WI38 (cell line): ENCODE data around the gene CAPN13.

Experiments used
- H3K4me3 ChIP-seq: 2 replicates; pipeline ENCODE4 v1.5.1; 2011; ENCODE audit warnings: low read depth, mild to moderate bottlenecking, control low read depth, low read length
- TF ChIP-seq, protein P1 (sequence below): IDR thresholded peaks from 2 replicates; pipeline ENCODE4 v1.5.1; 2012; ENCODE audit warnings: low read depth, mild to moderate bottlenecking, control low read depth, low read length

CAPN13 gene

GRCh38 chr2:30730736-30731647, 76.3 kb downstream of the CAPN13 start:
- TF ChIP-seq, protein P1, sequence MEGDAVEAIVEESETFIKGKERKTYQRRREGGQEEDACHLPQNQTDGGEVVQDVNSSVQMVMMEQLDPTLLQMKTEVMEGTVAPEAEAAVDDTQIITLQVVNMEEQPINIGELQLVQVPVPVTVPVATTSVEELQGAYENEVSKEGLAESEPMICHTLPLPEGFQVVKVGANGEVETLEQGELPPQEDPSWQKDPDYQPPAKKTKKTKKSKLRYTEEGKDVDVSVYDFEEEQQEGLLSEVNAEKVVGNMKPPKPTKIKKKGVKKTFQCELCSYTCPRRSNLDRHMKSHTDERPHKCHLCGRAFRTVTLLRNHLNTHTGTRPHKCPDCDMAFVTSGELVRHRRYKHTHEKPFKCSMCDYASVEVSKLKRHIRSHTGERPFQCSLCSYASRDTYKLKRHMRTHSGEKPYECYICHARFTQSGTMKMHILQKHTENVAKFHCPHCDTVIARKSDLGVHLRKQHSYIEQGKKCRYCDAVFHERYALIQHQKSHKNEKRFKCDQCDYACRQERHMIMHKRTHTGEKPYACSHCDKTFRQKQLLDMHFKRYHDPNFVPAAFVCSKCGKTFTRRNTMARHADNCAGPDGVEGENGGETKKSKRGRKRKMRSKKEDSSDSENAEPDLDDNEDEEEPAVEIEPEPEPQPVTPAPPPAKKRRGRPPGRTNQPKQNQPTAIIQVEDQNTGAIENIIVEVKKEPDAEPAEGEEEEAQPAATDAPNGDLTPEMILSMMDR: no peak
- H3K4me3 ChIP-seq: no peak overlapping the region

GRCh38 chr2:30729031-30729430, 78.2 kb downstream of the CAPN13 start:
- TF ChIP-seq, protein P1: no peak
- H3K4me3 ChIP-seq: no peak overlapping the region

GRCh38 chr2:30722936-30723725, 84.1 kb downstream of the CAPN13 start:
- no peak overlapping the region for H3K4me3 ChIP-seq
- TF ChIP-seq, protein P1: no peak

DNA sequence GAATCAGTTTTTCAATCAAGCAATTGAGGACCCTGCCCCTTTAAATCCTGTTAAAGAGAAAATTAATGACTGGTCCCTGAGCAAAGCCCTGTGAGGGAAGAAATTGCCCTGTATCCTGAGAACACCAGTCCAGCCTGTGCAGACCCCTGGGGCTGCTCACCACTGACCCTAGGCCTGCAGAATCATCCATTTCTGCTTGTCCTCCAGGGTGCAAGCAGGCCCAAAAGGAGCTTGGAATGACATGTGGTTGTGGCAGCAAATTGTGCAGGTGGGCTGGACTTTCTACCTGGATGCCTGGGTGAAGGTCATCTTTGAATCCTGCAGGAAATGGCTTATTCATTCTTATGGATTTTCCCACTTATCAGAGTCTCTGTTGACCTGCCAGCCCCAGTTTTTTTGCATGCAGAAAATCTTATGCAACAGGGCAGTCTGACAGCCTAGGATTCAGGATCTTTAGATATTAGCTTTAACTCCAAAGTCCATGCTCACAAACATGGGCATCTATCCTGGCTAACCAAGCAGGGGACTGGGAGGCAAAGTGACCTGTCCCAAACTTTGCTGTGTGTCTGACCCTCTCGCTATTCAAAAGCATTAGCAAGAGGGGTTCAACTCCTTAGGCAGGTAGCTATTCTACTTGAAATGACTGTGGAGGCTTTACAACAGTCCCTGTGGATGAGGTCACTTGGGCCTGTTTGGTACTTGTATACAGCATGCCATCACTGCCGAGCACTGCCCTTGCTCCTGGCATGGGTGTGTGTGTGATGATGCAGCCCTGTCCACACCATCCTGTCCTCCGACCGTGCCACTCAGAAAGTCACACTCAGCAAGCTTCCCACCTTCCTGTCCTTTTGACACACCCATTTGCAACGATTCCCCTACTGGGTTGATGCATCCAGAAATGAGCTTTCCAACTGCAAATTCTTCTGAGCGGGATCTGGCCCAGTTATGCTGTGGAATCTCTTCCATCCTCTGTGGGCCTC, 85.3 kb downstream of the CAPN13 start:
- no peak overlapping the region for H3K4me3 ChIP-seq
- TF ChIP-seq, protein P1: no peak

GRCh38 chr2:30721241-30721640, 86.0 kb downstream of the CAPN13 start:
- TF ChIP-seq, protein P1: no peak
- H3K4me3 ChIP-seq: no peak overlapping the region

DNA sequence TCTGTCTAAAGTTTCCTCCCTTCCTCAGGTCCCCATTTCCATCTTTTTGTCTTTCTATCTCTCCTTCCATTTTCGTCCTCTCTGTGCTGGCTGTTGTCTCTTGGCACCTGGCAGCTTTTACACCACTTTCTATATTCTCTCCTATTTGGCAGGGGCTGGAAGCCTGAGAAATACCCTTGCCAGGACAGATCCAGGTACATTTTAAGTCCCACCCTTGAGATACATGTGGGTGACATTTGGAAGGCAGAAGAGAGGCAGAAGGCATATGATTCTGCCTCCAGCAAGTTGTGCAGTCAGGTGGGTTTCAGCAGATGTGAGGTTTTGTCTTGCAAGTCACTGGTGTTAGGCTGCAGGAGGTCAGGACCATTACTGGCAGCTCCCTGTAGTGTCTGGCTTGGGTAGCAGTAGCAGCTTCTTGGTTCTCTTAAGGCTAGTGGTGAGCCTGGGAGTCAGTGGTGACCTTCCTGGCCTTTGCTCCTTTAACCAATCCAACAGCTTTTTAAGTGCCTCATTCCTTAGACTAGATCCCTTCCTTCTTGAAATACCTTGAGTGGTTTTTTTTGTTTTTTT, 90.1 kb downstream of the CAPN13 start:
- H3K4me3 ChIP-seq: no peak overlapping the region
- TF ChIP-seq, protein P1: no peak
